Measurements from ENCODE around the gene CARHSP1.

GRCh38 chr16:8865145-8865882, 3.5 kb downstream of the CARHSP1 start:
- TF ChIP-seq CTCF (optimal IDR thresholded peaks at IDR 0.05 in 1 of 3, IDR thresholded peaks at IDR 0.05 in 1 of 3, conservative IDR thresholded peaks at IDR 0.05 in 1 of 3; ENCODE audit: extremely low read depth in 1 of 3, insufficient read depth in 2 of 3, low read length in 3 of 3) (no peak), EZH2 (IDR thresholded peaks at IDR 0.05; ENCODE audit: low read length) (no peak)
